HG03196 (cell line): Measurements from ENCODE around the gene PATZ1.

Experiments
- ATAC-seq: cut with Tn5 transposase; IDR thresholded peaks from one replicate; pipeline ENCODE4 v1.9.1; 2021; ENCODE audit not compliant: unreplicated experiment

Gene PATZ1

DNA sequence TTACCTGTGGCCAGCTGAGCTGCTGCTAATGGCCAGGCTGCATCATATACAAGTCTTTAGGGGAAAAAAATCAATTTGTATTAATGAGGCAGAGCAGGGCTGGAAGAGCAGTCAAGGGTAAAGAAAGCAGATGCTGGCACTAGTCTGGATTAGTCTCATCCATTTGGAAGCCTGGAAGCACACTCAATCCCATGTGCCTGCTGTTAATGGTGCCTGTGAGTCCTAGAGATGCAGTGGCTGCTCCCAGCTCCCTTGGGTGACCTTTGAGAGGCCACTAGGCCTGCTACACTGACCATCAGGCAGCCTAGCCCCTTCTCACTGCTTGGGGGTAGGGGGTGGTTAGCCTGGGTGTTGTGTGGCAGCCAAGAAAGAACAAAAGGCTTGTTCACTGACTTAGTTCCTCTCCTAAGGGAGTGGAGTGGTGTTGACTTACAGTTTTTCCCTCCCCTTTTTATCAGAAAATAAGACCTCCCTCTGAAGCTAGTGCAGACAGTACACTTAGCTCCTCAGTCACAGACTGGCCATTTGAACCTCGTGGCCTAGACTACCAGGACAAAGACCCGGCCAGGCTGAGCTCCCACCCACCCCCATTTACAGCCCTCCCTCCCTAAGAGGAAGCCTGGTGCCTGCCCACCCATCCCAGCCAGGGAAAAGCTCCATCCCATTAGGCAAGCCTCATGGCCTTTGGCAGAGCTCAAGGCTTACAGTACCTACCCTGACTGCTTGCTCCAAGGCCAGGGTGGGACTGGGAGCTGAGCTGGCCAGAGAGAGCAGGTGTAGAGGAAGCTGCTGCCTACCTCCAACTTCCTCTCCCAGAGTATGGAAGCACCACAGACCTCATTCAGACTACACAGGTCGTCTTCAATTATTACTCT is 61.6 kb downstream of the PATZ1 start:
- ATAC-seq = no peak

- no peak for ATAC-seq
Measured at GRCh38 chr22:31282748-31283468, 63.2 kb downstream of the PATZ1 start.

- ATAC-seq = no peak
Measured at GRCh38 chr22:31281733-31282132, 64.4 kb downstream of the PATZ1 start.

DNA sequence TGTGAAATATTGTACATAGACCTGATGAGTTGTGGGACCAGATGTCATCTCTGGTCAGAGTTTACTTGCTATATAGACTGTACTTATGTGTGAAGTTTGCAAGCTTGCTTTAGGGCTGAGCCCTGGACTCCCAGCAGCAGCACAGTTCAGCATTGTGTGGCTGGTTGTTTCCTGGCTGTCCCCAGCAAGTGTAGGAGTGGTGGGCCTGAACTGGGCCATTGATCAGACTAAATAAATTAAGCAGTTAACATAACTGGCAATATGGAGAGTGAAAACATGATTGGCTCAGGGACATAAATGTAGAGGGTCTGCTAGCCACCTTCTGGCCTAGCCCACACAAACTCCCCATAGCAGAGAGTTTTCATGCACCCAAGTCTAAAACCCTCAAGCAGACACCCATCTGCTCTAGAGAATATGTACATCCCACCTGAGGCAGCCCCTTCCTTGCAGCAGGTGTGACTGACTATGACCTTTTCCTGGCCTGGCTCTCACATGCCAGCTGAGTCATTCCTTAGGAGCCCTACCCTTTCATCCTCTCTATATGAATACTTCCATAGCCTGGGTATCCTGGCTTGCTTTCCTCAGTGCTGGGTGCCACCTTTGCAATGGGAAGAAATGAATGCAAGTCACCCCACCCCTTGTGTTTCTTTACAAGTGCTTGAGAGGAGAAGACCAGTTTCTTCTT is 66.2 kb downstream of the PATZ1 start:
- no peak for ATAC-seq

GRCh38 chr22:31279327-31279669 is 66.8 kb downstream of the PATZ1 start:
- ATAC-seq = no peak

DNA sequence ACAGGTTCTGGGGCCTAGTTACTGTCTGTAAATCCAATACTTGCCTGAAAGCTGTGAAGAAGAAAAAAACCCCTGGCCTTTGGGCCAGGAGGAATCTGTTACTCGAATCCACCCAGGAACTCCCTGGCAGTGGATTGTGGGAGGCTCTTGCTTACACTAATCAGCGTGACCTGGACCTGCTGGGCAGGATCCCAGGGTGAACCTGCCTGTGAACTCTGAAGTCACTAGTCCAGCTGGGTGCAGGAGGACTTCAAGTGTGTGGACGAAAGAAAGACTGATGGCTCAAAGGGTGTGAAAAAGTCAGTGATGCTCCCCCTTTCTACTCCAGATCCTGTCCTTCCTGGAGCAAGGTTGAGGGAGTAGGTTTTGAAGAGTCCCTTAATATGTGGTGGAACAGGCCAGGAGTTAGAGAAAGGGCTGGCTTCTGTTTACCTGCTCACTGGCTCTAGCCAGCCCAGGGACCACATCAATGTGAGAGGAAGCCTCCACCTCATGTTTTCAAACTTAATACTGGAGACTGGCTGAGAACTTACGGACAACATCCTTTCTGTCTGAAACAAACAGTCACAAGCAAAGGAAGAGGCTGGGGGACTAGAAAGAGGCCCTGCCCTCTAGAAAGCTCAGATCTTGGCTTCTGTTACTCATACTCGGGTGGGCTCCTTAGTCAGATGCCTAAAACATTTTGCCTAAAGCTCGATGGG is 67.4 kb downstream of the PATZ1 start:
- no peak for ATAC-seq

DNA sequence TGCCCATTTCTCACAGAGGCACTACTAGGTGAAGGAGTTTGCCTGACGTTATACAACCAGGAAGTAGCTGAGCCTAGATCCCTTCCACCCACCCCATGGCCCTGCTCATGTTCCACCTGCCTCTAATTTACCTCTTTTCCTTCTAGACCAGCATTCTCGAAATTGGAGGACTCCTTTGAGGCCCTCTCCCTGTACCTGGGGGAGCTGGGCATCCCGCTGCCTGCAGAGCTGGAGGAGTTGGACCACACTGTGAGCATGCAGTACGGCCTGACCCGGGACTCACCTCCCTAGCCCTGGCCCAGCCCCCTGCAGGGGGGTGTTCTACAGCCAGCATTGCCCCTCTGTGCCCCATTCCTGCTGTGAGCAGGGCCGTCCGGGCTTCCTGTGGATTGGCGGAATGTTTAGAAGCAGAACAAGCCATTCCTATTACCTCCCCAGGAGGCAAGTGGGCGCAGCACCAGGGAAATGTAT is 68.0 kb downstream of the PATZ1 start:
- no peak for ATAC-seq

DNA sequence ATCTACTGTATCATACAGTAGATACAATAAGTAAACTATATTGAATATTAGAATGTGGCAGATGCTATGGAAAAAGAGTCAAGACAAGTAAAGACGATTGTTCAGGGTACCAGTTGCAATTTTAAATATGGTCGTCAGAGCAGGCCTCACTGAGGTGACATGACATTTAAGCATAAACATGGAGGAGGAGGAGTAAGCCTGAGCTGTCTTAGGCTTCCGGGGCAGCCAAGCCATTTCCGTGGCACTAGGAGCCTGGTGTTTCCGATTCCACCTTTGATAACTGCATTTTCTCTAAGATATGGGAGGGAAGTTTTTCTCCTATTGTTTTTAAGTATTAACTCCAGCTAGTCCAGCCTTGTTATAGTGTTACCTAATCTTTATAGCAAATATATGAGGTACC is 68.4 kb downstream of the PATZ1 start:
- ATAC-seq = no peak

GRCh38 chr22:31276426-31277167 is 69.5 kb downstream of the PATZ1 start:
- no peak for ATAC-seq
